Measurements from ENCODE around the gene MEIS3.
"Not testable (repeated sequence)": the region's sequence is repeated elsewhere in the genome, so short reads cannot be mapped to it uniquely, and the experiment has no call there.

MEIS3 gene

DNA sequence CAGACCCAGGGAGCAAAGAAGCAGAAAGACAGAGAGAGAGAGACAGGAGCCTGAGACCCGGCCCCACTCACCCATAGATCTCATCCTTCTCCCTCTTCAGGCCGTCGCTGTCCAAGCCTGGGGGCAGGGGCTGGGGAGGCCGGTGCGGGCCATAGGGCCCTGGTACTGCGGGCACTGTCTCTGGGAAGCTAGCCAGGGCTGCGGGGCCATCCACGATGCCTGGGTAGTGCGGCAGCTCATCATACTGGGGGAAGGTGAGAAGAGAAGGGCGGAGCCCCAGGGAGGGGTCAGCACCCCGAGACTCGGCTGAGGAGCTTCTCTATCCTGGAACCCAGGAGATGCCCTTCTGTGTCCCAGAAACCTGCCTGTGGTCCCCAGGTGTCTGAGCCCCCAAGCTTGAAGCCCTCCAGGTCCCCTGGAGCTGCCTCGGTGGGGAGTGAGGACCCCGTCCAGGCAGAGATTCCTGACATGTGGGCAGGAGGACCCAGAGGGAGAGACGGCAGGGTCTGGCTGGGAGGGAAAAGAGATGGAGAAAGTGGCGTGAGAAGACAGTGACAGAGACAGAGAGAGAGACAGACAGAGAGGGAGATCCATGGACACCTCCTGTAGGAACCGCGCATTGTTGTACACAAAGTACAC lies 2.1 kb downstream of the MEIS3 start:
- H3K4me3 ChIP-seq (ENCODE audit: insufficient read depth, low read depth, low read length, poor library complexity, severe bottlenecking) = no peak overlapping the region
- peaks cover 38% of the 10 kb centered on the region for H3K27me3 ChIP-seq (replicated peaks; ENCODE audit: control insufficient read depth, insufficient read depth, low read length, poor library complexity, severe bottlenecking)
- DNase-seq = no peak
- H3K27ac ChIP-seq (ENCODE audit: insufficient read depth, low read length, poor library complexity, severe bottlenecking) = no peak overlapping the region
- H3K4me1 ChIP-seq (ENCODE audit: control insufficient read depth, insufficient read depth, low read length, poor library complexity, severe bottlenecking) = peaks cover 23% of the 10 kb centered on the region
- no peaks in the 10 kb centered on the region for H3K36me3 ChIP-seq (ENCODE audit: control insufficient read depth, insufficient read depth, low read length)
- no peaks in the 10 kb centered on the region for H3K9me3 ChIP-seq (ENCODE audit: control insufficient read depth, low read length)

DNA sequence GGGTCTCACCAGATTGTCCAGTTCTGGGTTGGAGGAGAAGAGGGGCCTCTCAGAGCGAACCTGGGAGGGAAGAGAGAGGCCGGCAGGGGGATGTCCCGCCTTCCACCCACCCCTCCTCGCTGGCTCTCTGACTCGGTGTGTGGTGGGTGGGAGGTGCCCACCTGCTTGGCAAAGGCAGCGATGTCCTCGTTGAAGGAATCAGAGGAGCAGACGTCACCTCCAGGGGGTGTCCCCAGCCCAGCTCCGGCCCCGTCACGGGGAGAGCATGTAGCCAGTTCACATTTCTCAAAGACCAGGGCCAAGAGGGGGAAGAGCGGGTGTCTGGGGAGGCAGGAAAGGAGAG lies 2.7 kb downstream of the MEIS3 start:
- H3K9me3 ChIP-seq (ENCODE audit: control insufficient read depth, low read length) = no peaks in the 10 kb centered on the region
- H3K4me3 ChIP-seq (ENCODE audit: insufficient read depth, low read depth, low read length, poor library complexity, severe bottlenecking) = no peak overlapping the region
- peaks cover 32% of the 10 kb centered on the region for H3K27me3 ChIP-seq (replicated peaks; ENCODE audit: control insufficient read depth, insufficient read depth, low read length, poor library complexity, severe bottlenecking)
- H3K27ac ChIP-seq (ENCODE audit: insufficient read depth, low read length, poor library complexity, severe bottlenecking) = no peak overlapping the region
- no peaks in the 10 kb centered on the region for H3K36me3 ChIP-seq (ENCODE audit: control insufficient read depth, insufficient read depth, low read length)
- H3K4me1 ChIP-seq (ENCODE audit: control insufficient read depth, insufficient read depth, low read length, poor library complexity, severe bottlenecking) = peaks cover 23% of the 10 kb centered on the region
- no peak for DNase-seq

DNA sequence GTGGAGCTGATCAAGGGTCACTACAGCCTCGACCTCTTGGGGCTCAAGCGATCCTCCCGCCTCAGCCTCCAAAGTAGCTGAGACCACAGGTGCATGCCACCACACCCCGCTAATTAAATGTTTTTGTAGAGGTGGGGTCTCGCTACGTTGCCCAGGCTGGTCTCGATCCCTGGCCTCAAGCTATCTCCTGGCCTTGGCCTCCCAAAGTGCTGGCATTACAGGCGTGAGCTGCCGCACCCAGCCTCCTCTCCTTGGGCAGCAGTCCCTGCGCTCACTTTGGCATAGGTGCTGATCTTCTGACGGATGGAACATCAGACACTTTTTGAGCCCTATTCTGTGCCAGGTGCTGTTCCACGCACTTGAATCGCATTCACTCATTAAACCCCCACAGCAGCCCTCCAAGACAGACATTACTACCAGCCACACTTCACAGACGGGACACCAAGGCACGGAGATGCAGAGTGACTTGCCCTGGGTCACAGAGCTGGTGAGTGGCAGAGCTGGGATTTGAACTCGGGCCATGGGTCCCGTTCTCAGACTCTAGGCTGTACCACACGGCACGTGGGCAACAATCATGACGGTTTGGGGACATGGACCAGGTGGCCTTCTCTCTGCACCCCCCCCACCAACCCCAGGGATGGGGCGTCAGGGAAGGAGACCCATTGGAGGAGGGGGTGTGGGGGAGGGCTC lies 3.2 kb downstream of the MEIS3 start:
- no peak for DNase-seq
- H3K27me3 ChIP-seq (replicated peaks; ENCODE audit: control insufficient read depth, insufficient read depth, low read length, poor library complexity, severe bottlenecking) = peaks cover 27% of the 10 kb centered on the region
- no peaks in the 10 kb centered on the region for H3K36me3 ChIP-seq (ENCODE audit: control insufficient read depth, insufficient read depth, low read length)
- H3K9me3 ChIP-seq (ENCODE audit: control insufficient read depth, low read length) = no peaks in the 10 kb centered on the region
- H3K4me3 ChIP-seq (ENCODE audit: insufficient read depth, low read depth, low read length, poor library complexity, severe bottlenecking) = no peak overlapping the region
- H3K27ac ChIP-seq (ENCODE audit: insufficient read depth, low read length, poor library complexity, severe bottlenecking) = no peak overlapping the region
- H3K4me1 ChIP-seq (ENCODE audit: control insufficient read depth, insufficient read depth, low read length, poor library complexity, severe bottlenecking) = peaks cover 23% of the 10 kb centered on the region

DNA sequence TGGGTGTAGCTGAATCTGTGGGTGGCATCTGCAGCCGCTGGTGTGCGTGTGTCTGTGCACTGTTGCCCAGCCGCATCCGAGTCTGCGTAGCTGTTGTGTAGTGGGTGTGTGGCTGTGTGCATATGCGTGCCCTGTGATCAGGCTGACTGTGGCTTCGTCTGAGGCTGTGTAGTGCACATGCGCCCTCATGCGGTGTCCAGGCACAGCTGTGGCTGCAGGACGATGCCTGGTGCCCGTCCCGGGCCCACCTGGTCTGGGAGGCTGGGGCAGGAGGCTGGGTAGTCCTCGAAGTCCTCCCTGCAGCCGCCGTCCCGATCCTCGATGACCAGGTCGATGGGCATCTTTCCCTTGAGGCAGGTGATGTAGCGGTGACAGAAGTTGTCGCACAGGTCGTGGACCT lies 4.9 kb downstream of the MEIS3 start:
- Histone ChIP-seq H3K9me3 (ENCODE audit: control insufficient read depth, low read length) (no peaks in the 10 kb centered on the region), H3K36me3 (ENCODE audit: control insufficient read depth, insufficient read depth, low read length) (no peaks in the 10 kb centered on the region), H3K27ac (ENCODE audit: insufficient read depth, low read length, poor library complexity, severe bottlenecking) (no peak overlapping the region), H3K27me3 (replicated peaks; ENCODE audit: control insufficient read depth, insufficient read depth, low read length, poor library complexity, severe bottlenecking) (peaks cover 11% of the 10 kb centered on the region), H3K4me3 (ENCODE audit: insufficient read depth, low read depth, low read length, poor library complexity, severe bottlenecking) (no peak overlapping the region), H3K4me1 (ENCODE audit: control insufficient read depth, insufficient read depth, low read length, poor library complexity, severe bottlenecking) (peaks cover 14% of the 10 kb centered on the region)
- no peak for DNase-seq

DNA sequence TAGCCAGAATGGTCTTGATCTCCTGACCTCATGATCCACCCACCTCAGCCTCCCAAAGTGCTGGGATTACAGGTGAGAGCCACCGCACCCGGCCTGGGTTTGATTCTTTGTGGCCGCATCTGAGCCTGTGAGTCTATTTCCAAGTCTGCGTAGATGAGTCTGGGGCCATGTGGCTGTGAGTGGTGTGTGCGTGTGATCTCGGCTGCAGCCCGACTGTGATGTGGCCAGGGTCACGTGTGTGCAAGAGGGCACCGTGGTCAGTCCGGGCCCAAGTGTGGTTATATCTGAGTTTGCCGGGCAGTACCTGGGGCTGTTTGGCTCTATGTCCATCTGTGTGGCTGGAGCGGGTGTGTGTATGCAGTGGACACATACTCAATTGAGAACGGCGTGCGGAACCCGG lies 5.4 kb downstream of the MEIS3 start:
- Histone ChIP-seq H3K9me3 (ENCODE audit: control insufficient read depth, low read length) (no peaks in the 10 kb centered on the region), H3K4me1 (ENCODE audit: control insufficient read depth, insufficient read depth, low read length, poor library complexity, severe bottlenecking) (peaks cover 13% of the 10 kb centered on the region), H3K36me3 (ENCODE audit: control insufficient read depth, insufficient read depth, low read length) (no peaks in the 10 kb centered on the region), H3K27ac (ENCODE audit: insufficient read depth, low read length, poor library complexity, severe bottlenecking) (no peak overlapping the region), H3K4me3 (ENCODE audit: insufficient read depth, low read depth, low read length, poor library complexity, severe bottlenecking) (no peak overlapping the region), H3K27me3 (replicated peaks; ENCODE audit: control insufficient read depth, insufficient read depth, low read length, poor library complexity, severe bottlenecking) (peaks cover 8% of the 10 kb centered on the region)
- DNase-seq = no peak

DNA sequence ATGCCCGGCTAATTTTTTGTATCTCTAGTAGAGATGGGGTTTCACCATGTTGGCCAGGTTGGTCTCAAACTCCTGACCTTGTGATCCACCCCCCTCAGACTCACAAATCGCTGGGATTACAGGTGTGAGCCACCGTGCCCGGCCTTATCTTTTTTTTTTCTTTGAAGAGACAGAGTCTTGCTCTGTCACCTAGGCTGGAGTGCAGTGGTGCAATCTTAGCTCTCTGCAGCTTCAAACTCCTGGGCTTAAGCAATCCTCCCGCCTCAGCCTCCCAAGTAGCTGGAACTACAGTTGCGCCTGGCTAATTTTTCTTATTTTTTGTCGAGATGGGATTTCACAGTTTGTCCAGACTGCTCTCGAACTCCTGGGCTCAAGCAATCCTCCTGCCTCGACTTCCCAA lies 7.6 kb downstream of the MEIS3 start:
- not testable (repeated sequence) for H3K4me3 ChIP-seq (ENCODE audit: insufficient read depth, low read depth, low read length, poor library complexity, severe bottlenecking); H3K9me3 ChIP-seq (ENCODE audit: control insufficient read depth, low read length); H3K27ac ChIP-seq (ENCODE audit: insufficient read depth, low read length, poor library complexity, severe bottlenecking); H3K36me3 ChIP-seq (ENCODE audit: control insufficient read depth, insufficient read depth, low read length); DNase-seq; H3K27me3 ChIP-seq (replicated peaks; ENCODE audit: control insufficient read depth, insufficient read depth, low read length, poor library complexity, severe bottlenecking); H3K4me1 ChIP-seq (ENCODE audit: control insufficient read depth, insufficient read depth, low read length, poor library complexity, severe bottlenecking)

DNA sequence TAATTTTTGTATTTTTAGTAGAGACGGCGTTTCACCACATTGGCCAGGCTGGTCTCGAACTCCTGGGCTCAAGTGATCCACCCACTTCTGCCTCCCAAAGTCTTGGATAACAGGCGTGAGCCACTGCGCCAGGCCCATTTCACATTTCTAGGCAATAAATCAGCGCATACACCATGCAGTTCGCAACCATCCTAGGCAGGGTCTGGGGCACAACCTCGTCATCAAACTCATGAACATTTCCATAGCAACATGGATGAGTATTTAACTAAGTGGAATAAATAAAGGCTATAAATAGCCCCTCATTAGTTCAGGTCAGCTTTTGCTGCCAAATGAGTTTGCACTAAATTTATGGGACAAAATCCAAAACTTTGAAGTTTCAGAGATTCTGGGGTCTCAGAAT lies 8.2 kb downstream of the MEIS3 start:
- Histone ChIP-seq H3K27me3 (replicated peaks; ENCODE audit: control insufficient read depth, insufficient read depth, low read length, poor library complexity, severe bottlenecking) (peaks cover 10% of the 10 kb centered on the region), H3K9me3 (ENCODE audit: control insufficient read depth, low read length) (no peaks in the 10 kb centered on the region), H3K4me1 (ENCODE audit: control insufficient read depth, insufficient read depth, low read length, poor library complexity, severe bottlenecking) (no peaks in the 10 kb centered on the region), H3K4me3 (ENCODE audit: insufficient read depth, low read depth, low read length, poor library complexity, severe bottlenecking) (no peak overlapping the region), H3K27ac (ENCODE audit: insufficient read depth, low read length, poor library complexity, severe bottlenecking) (no peak overlapping the region), H3K36me3 (ENCODE audit: control insufficient read depth, insufficient read depth, low read length) (no peaks in the 10 kb centered on the region)
- no peak for DNase-seq

DNA sequence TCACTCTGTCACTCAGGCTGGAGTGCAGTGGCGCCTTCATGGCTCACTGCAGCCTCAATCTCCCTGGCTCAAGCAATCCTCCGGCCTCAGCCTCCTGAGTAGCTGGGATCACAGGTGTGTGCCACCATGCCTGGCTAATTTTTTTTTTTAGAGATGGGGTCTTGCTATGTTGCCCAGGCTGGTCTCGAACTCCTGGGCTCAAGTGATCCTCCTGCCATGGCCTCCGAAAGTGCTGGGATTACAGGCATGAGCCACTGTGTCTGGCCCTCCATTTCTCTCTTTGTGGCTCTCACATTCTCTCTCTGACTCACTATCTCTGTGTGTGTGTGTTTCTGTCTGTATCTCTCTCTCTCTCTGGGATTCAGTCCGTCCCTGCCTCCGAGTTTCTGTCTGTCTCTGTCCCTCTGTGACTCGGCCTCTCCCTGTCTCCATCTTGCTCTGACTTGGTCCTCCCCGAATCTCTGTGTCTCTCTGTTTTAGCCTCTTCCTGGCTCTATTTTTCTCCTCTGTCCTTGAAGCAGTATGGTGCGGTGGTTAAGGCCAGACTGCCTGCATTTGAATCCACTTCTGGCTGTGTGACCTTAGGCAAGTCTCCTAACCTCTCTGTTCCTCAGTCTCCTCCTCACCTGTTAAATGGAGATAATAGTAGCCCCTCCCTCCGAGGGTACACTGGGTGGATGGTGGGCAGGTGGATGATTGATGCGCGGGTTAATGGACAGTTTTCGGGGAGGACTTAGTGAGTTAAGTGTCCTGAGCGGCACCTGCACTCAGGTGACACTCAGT lies 11.0 kb downstream of the MEIS3 start:
- H3K27me3 ChIP-seq (replicated peaks; ENCODE audit: control insufficient read depth, insufficient read depth, low read length, poor library complexity, severe bottlenecking) = peaks cover 13% of the 10 kb centered on the region
- no peak overlapping the region for H3K4me3 ChIP-seq (ENCODE audit: insufficient read depth, low read depth, low read length, poor library complexity, severe bottlenecking)
- no peak overlapping the region for H3K27ac ChIP-seq (ENCODE audit: insufficient read depth, low read length, poor library complexity, severe bottlenecking)
- no peaks in the 10 kb centered on the region for H3K4me1 ChIP-seq (ENCODE audit: control insufficient read depth, insufficient read depth, low read length, poor library complexity, severe bottlenecking)
- no peaks in the 10 kb centered on the region for H3K36me3 ChIP-seq (ENCODE audit: control insufficient read depth, insufficient read depth, low read length)
- H3K9me3 ChIP-seq (ENCODE audit: control insufficient read depth, low read length) = no peaks in the 10 kb centered on the region
- no peak for DNase-seq

DNA sequence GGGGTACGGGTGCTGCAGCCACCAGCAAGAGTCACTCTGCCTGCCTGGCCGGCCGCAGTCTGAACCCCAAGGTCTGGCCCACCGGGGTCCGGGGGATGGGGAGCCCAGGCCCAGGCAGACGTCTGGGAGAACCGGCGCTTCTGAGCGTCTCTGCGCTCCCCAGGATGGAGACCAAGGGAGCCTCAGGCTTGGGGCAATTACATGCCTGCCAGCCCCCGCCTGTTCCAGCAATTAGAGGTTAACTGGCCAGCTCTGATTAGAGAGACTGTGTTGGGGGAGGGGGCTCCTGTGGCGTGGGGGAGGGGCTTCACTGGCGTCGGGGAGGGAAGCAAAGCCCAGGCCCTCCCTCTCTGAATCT lies 11.9 kb downstream of the MEIS3 start:
- no peak for DNase-seq
- Histone ChIP-seq H3K9me3 (ENCODE audit: control insufficient read depth, low read length) (no peaks in the 10 kb centered on the region), H3K36me3 (ENCODE audit: control insufficient read depth, insufficient read depth, low read length) (no peaks in the 10 kb centered on the region), H3K27me3 (replicated peaks; ENCODE audit: control insufficient read depth, insufficient read depth, low read length, poor library complexity, severe bottlenecking) (peaks cover 13% of the 10 kb centered on the region), H3K4me3 (ENCODE audit: insufficient read depth, low read depth, low read length, poor library complexity, severe bottlenecking) (no peak overlapping the region), H3K4me1 (ENCODE audit: control insufficient read depth, insufficient read depth, low read length, poor library complexity, severe bottlenecking) (no peaks in the 10 kb centered on the region), H3K27ac (ENCODE audit: insufficient read depth, low read length, poor library complexity, severe bottlenecking) (no peak overlapping the region)

DNA sequence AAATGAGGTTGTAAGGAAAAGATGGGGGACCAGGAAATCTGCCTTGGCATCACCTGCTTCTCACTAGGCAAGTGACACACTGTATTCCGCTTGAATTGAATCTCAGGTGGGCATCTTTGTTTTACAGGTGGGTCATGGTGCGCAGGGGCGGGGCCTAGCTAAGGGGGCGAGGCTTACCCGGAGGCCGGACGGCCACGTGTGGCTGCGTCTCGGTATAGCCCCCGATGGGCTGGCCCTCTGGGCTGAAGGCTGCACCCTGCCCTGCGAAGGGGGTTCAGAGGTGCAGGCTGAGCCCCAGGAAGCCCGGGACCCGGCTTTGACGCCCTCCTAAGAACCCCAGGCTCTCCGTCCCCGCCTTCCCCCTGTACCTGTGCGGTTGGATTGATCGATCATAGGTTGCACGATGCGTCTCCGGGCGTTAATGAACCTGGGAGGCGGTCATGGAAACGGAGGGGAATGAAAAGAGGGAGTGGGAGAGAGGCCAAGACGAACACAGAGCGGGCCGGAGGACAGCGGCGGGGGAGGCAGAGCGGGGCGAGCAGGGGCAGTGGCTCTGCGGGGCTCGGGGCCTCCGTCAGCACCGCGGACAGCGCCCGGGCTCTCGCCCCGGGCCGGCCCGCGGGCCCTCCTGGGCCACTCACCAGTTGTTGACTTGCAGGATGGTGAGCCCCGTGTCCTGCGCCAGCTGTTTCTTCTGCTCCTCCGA lies 12.5 kb downstream of the MEIS3 start:
- peaks cover 13% of the 10 kb centered on the region for H3K27me3 ChIP-seq (replicated peaks; ENCODE audit: control insufficient read depth, insufficient read depth, low read length, poor library complexity, severe bottlenecking)
- no peak overlapping the region for H3K4me3 ChIP-seq (ENCODE audit: insufficient read depth, low read depth, low read length, poor library complexity, severe bottlenecking)
- no peak for DNase-seq
- no peak overlapping the region for H3K27ac ChIP-seq (ENCODE audit: insufficient read depth, low read length, poor library complexity, severe bottlenecking)
- no peaks in the 10 kb centered on the region for H3K9me3 ChIP-seq (ENCODE audit: control insufficient read depth, low read length)
- H3K4me1 ChIP-seq (ENCODE audit: control insufficient read depth, insufficient read depth, low read length, poor library complexity, severe bottlenecking) = no peaks in the 10 kb centered on the region
- no peaks in the 10 kb centered on the region for H3K36me3 ChIP-seq (ENCODE audit: control insufficient read depth, insufficient read depth, low read length)

Data from effector memory CD4-positive, alpha-beta T cell (primary cell).